H1 (cell line): ENCODE measurements around the gene ANKRD11. TPM values are rescaled to one million over a fixed set of nuclear protein-coding genes. Genes with fewer than 3 reads are reported as not detected.
A peak's percentile ranks its signal among the peaks of the same experiment; 100 is the strongest.

Experiments used
- CTCF ChIA-PET: fragments of 300-600 bp; sonication (Branson Sonifier 250); formaldehyde crosslinking; loops from one replicate; lab custom pipeline; 2021; ENCODE audit not compliant: partially characterized antibody; lab: Charles Lee
- POLR2A ChIA-PET: fragments of 300-600 bp; sonication (Branson Sonifier 250); formaldehyde crosslinking; loops from one replicate; lab custom pipeline; 2021; ENCODE audit warnings: inconsistent platforms; ENCODE audit not compliant: partially characterized antibody; lab: Charles Lee
- DNase-seq, 2 experiments: peaks; one replicate each; pipeline versions ENCODE4 v3.0.0 to v3.0.0-alpha.2; 2010 to 2022; ENCODE audit warnings: low spot score in 2 of 2, low read depth in 1 of 2, mixed read lengths in 1 of 2
- FAIRE-seq: peaks from 2 replicates; lab custom pipeline; 2011; peaks lifted over from hg19 to GRCh38; lab: Jason Lieb, UNC
- H2AFZ ChIP-seq: 2 replicates; pipeline ENCODE4 v1.8.1; 2012; ENCODE audit warnings: low read length, inconsistent platforms
- H2AK5ac ChIP-seq: 2 replicates; pipeline ENCODE4 v1.6.1; 2013; ENCODE audit warnings: low read depth, low read length
- H2BK120ac ChIP-seq: replicated peaks from 2 replicates; pipeline ENCODE3; 2013; ENCODE audit warnings: low read depth, low read length, inconsistent platforms
- H2BK12ac ChIP-seq: 2 replicates; pipeline ENCODE4 v1.6.1; 2013; ENCODE audit warnings: low read depth, low read length
- H2BK15ac ChIP-seq: 2 replicates; pipeline ENCODE4 v1.6.1; 2013; ENCODE audit warnings: low read length
- H2BK20ac ChIP-seq: 2 replicates; pipeline ENCODE4 v1.6.1; 2013; ENCODE audit warnings: low read length
- H2BK5ac ChIP-seq: 2 replicates; pipeline ENCODE4 v1.6.1; 2013; ENCODE audit warnings: low read depth, low read length
- H3K14ac ChIP-seq: 2 replicates; pipeline ENCODE4 v1.6.1; 2013; ENCODE audit warnings: inconsistent platforms; ENCODE audit not compliant: insufficient read length
- H3K18ac ChIP-seq: 2 replicates; pipeline ENCODE4 v1.6.1; 2013; ENCODE audit warnings: low read length; ENCODE audit errors: extremely low read depth
- H3K23ac ChIP-seq: 2 replicates; pipeline ENCODE4 v1.6.1; 2013; ENCODE audit warnings: inconsistent platforms; ENCODE audit not compliant: insufficient read length
- H3K23me2 ChIP-seq: 2 replicates; pipeline ENCODE4 v1.6.1; 2013; ENCODE audit warnings: low read depth, low read length
- H3K27ac ChIP-seq: 2 replicates; pipeline ENCODE4 v1.6.1; 2011; ENCODE audit warnings: low read depth, low read length, inconsistent platforms
- H3K27me3 ChIP-seq, 4 experiments: replicated peaks in 1 of 4; 1 replicate in 1 of 4; 2 replicates in 3 of 4; pipeline versions ENCODE4 v1.6.1 to v1.8.1; 2011 to 2013; ENCODE audit warnings: low read length in 3 of 4, mild to moderate bottlenecking in 3 of 4, inconsistent platforms in 2 of 4, mixed read lengths in 2 of 4, moderate library complexity in 1 of 4; ENCODE audit not compliant: control insufficient read depth in 3 of 4, insufficient read depth in 3 of 4; ENCODE audit errors: extremely low read depth in 1 of 4
- H3K36me3 ChIP-seq, 4 experiments: 2 replicates each; pipeline versions ENCODE4 v1.6.1 to v1.8.1; 2011 to 2013; ENCODE audit warnings: mild to moderate bottlenecking in 4 of 4, low read length in 3 of 4, moderate library complexity in 2 of 4, control low read depth in 1 of 4, inconsistent platforms in 1 of 4; ENCODE audit not compliant: insufficient read depth in 4 of 4, control insufficient read depth in 2 of 4
- H3K4ac ChIP-seq: replicated peaks from 2 replicates; pipeline ENCODE3; 2013; ENCODE audit warnings: low read length, low read depth, mixed read lengths, inconsistent platforms; ENCODE audit not compliant: insufficient read length
- H3K4me1 ChIP-seq, 4 experiments: replicated peaks in 1 of 4; 1 replicate in 1 of 4; 2 replicates in 3 of 4; pipeline versions ENCODE4 v1.6.1 to v1.8.1; 2011 to 2013; ENCODE audit warnings: low read length in 3 of 4, inconsistent platforms in 2 of 4, mixed read lengths in 1 of 4; ENCODE audit not compliant: insufficient read depth in 4 of 4, control insufficient read depth in 3 of 4
- H3K4me2 ChIP-seq, 2 experiments: 2 replicates each; pipeline versions ENCODE4 v1.6.1 to v1.8.1; 2011 to 2013; ENCODE audit warnings: low read depth in 2 of 2, low read length in 2 of 2, control low read depth in 1 of 2, inconsistent platforms in 1 of 2, mild to moderate bottlenecking in 1 of 2; ENCODE audit not compliant: insufficient read depth in 1 of 2
- H3K4me3 ChIP-seq, 4 experiments: fragments of 200-600, 300-600 bp in 1 of 4; sonication (generic), shearing (Covaris generic), sonication (Bioruptor Twin) in 1 of 4; 2 replicates each; pipeline versions ENCODE4 v1.5.1 to v1.8.1; 2011 to 2016; ENCODE audit warnings: low read length in 4 of 4, low read depth in 3 of 4, control low read depth in 2 of 4, inconsistent platforms in 2 of 4, mild to moderate bottlenecking in 2 of 4, mixed read lengths in 1 of 4, moderate library complexity in 1 of 4; ENCODE audit not compliant: insufficient read depth in 2 of 4; ENCODE audit errors: extremely low read depth in 1 of 4
- H3K56ac ChIP-seq: replicated peaks from 2 replicates; pipeline ENCODE3; 2013; ENCODE audit warnings: low read depth, mild to moderate bottlenecking, mixed read lengths, low read length, inconsistent platforms; ENCODE audit not compliant: insufficient read length
- H3K79me1 ChIP-seq: 2 replicates; pipeline ENCODE4 v1.6.1; 2013; ENCODE audit warnings: low read depth, low read length, control low read depth
- H3K79me2 ChIP-seq, 2 experiments: 2 replicates each; pipeline versions ENCODE4 v1.6.1 to v1.8.1; 2012 to 2013; ENCODE audit warnings: low read length in 2 of 2, mild to moderate bottlenecking in 2 of 2, inconsistent platforms in 1 of 2; ENCODE audit not compliant: insufficient read depth in 2 of 2, control insufficient read depth in 1 of 2
- H3K9ac ChIP-seq, 4 experiments: replicated peaks in 1 of 4; 1 replicate in 1 of 4; 2 replicates in 3 of 4; pipeline versions ENCODE4 v1.6.1 to v1.8.1; 2011 to 2013; ENCODE audit warnings: low read depth in 3 of 4, low read length in 3 of 4, control low read depth in 2 of 4, mild to moderate bottlenecking in 2 of 4, moderate library complexity in 2 of 4, inconsistent platforms in 1 of 4; ENCODE audit errors: extremely low read depth in 1 of 4
- H3K9me3 ChIP-seq, 2 experiments: 2 replicates each; pipeline versions ENCODE4 v1.6.1 to v1.8.1; 2012 to 2013; ENCODE audit warnings: mild to moderate bottlenecking in 2 of 2, moderate library complexity in 2 of 2, control low read depth in 1 of 2, inconsistent platforms in 1 of 2, low read depth in 1 of 2, low read length in 1 of 2, mixed read lengths in 1 of 2; ENCODE audit not compliant: insufficient read depth in 2 of 2
- H4K20me1 ChIP-seq, 2 experiments: replicated peaks in 1 of 2; 2 replicates each; pipeline versions ENCODE3 to v1.8.1; 2011 to 2013; ENCODE audit warnings: inconsistent platforms in 2 of 2, low read length in 2 of 2, mild to moderate bottlenecking in 1 of 2; ENCODE audit not compliant: insufficient read depth in 2 of 2, control insufficient read depth in 1 of 2
- H4K5ac ChIP-seq: 2 replicates; pipeline ENCODE4 v1.6.1; 2013; ENCODE audit warnings: low read length, low read depth, mixed read lengths, inconsistent platforms; ENCODE audit not compliant: insufficient read length
- H4K8ac ChIP-seq: 2 replicates; pipeline ENCODE4 v1.8.0; 2013; ENCODE audit warnings: mild to moderate bottlenecking, moderate library complexity, low read length, inconsistent platforms; ENCODE audit not compliant: insufficient read depth; ENCODE audit errors: extremely low read depth
- H4K91ac ChIP-seq: replicated peaks from 2 replicates; pipeline ENCODE3; 2013; ENCODE audit warnings: low read length, mixed read lengths, inconsistent platforms; ENCODE audit not compliant: insufficient read length
- POU5F1 ChIP-seq: IDR thresholded peaks from 2 replicates; pipeline ENCODE4 v1.6.1; 2011; ENCODE audit warnings: low read depth, mild to moderate bottlenecking, low read length, moderate library complexity
- WGBS, 2 experiments: shearing (Covaris generic) in 1 of 2; methylation state at CpG; one replicate each; pipeline versions ENCODE4 v1.1.6 to v1.1.7; 2013 to 2015; ENCODE audit warnings: low lambda C conversion rate in 2 of 2, mixed read lengths in 2 of 2, inconsistent platforms in 1 of 2, low coverage in 1 of 2, missing lambda C conversion rate in 1 of 2; ENCODE audit not compliant: insufficient replicate concordance in 2 of 2, insufficient coverage in 1 of 2, insufficient read length in 1 of 2; ENCODE audit errors: extremely low coverage in 1 of 2, missing lambda C conversion rate in 1 of 2; 5-methylcytosine and 5-hydroxymethylcytosine counted together
- polyA plus RNA-seq, 7 experiments: library from polyadenylated mRNA; depleted of rRNA in 3 of 7; stranded (reverse) in 5 of 7; unstranded in 2 of 7; fragments of >200 nt in 5 of 7; fragments of 200-250 nt in 2 of 7; gene quantifications; 1 replicate in 5 of 7; 2 replicates in 1 of 7; 4 replicates in 1 of 7; pipeline versions ENCODE4 v1.2.1 to v1.2.3, GENCODE V29; 2011 to 2013; ENCODE audit warnings: missing spikeins in 2 of 7, mixed read lengths in 2 of 7
- total RNA-seq: library from RNA; stranded (reverse); fragmentation: NEBNext Ultra II Directional; extraction: Animal tissue kit (Norgen Biotek cat#: 25700); gene quantifications from 2 replicates; pipeline ENCODE4 v1.2.1, GENCODE V29; 2021

The ANKRD11 gene
- total and polyA plus RNA-seq, 2 of the 8 experiments (the other 6 are each of a cell fraction or from before 2014, with no cell fraction given), result 46.5 to 142 TPM

DNA sequence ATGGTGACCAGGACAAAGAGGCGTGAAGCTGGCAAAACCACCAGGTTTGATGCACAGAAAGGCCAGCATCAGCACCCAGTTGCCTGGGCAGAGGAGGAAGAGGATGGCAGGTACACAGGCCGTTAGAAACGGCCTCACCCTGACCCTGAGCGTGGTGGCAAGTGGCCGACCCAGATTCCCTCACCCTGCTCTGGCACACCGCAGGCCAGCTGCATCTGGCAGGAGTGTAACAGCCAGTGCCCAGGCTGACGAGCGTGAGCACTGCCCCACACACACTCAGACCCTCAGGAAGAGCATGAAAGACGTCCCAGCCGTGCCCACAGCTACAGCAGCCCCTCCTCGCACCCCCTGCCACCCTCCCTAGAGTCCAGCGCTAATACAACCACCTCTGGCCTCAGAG is 82.0 kb downstream of the ANKRD11 start:
- H3K4me3 ChIP-seq, result no peak overlapping the region
- TF ChIP-seq POU5F1, result no peak
- peaks cover 60 to 65% of the 10 kb centered on the region in 2 experiments for H4K20me1 ChIP-seq

More for the DNA sequence above, 82.0 kb downstream of the ANKRD11 start:
- Histone ChIP-seq H2AK5ac (0 out of 2 replicates have a peak overlapping the region, but pooled peaks have one; percentile 16), H2BK15ac (no peak overlapping the region), H3K79me2 (peaks cover 62 to 98% of the 10 kb centered on the region in 2 experiments), H3K23ac (peak overlapping the region; percentile 62), H3K14ac (no peak overlapping the region), H3K9ac (no peak overlapping the region), H3K36me3 (no peaks in the 10 kb centered on the region), H2BK12ac (no peak overlapping the region), H3K18ac (no peak overlapping the region), H3K4ac (no peak overlapping the region), H2BK5ac (peak overlapping the region; percentile 36), H3K4me1 (peaks cover 5 to 47% (median 27%) of the 10 kb centered on the region in 4 experiments), H3K23me2 (no peaks in the 10 kb centered on the region), H3K27ac (no peak overlapping the region; the same call in 1 of the 2 replicates), H3K9me3 (no peaks in the 10 kb centered on the region), H3K27me3 (no peaks in the 10 kb centered on the region), H3K56ac (no peak overlapping the region), H4K5ac (no peak overlapping the region), H4K8ac (peak overlapping the region; percentile 59; the same call in 1 of the 2 replicates), H4K91ac (no peak overlapping the region), H3K4me2 (peak overlapping the region in 1 of 2 experiments; percentile 28; a peak in 1 of 4 replicates), H2BK20ac (no peak overlapping the region; the same call in 1 of the 2 replicates), H3K79me1 (peaks cover 29% of the 10 kb centered on the region), H2AFZ (no peak overlapping the region), H2BK120ac (no peak overlapping the region)
- CTCF ChIA-PET, result interaction anchor here (0.6 to 1.3 kb wide), 5 partner anchors 11 to 93 kb away, joined by 3 to 4 read pairs (median 3); no protein-coding TSS in a partner anchor
- DNase-seq (no peak), FAIRE-seq (no peak)
- POLR2A ChIA-PET, result interaction anchor here (0.7 to 2.8 kb wide), 7 partner anchors 11 to 81 kb away, joined by 3 to 10 read pairs (median 3); no protein-coding TSS in a partner anchor
- WGBS, 2 experiments, result 86% methylated on average over 9 of the region's 12 CpGs; no CpG with 5 or more reads in 1 of the 2 experiments
